HEK293 (cell line): ENCODE measurements around the gene KLHL18.

Source experiments
- CTCF ChIA-PET: fragments of 350-600 bp; formaldehyde crosslinking; extraction: SDS; loops from one replicate; lab custom pipeline; 2021; ENCODE audit warnings: antibody characterized with exemption; lab: Yijun Ruan, JAX
- POLR2A ChIA-PET: fragments of 300-600 bp; formaldehyde crosslinking; extraction: SDS; loops from one replicate; lab custom pipeline; 2020; ENCODE audit warnings: antibody characterized with exemption, inconsistent platforms; lab: Yijun Ruan, JAX
- H3K27ac ChIP-seq: fragments of 200-500 bp; sonication (Bioruptor generic); 2 replicates; pipeline ENCODE4 v1.5.1; 2014; ENCODE audit warnings: low read depth, low read length, control low read depth, inconsistent platforms; ENCODE audit errors: extremely low read depth
- H3K36me3 ChIP-seq, 2 experiments: fragments of 200-500 bp in 1 of 2; sonication (Bioruptor generic) in 1 of 2; 1 replicate in 1 of 2; 2 replicates in 1 of 2; pipeline ENCODE4 v1.5.1; 2014 to 2017; ENCODE audit warnings: inconsistent platforms in 2 of 2, low read length in 2 of 2; ENCODE audit not compliant: control insufficient read depth in 2 of 2, insufficient read depth in 1 of 2
- H3K4me1 ChIP-seq: fragments of 200-500 bp; sonication (Bioruptor generic); 2 replicates; pipeline ENCODE4 v1.5.1; 2014; ENCODE audit warnings: mild to moderate bottlenecking, low read length, inconsistent platforms; ENCODE audit not compliant: control insufficient read depth, insufficient read depth
- H3K4me3 ChIP-seq: 2 replicates; pipeline ENCODE4 v1.5.1; 2011; ENCODE audit warnings: low read depth, mild to moderate bottlenecking, control low read depth, low read length, moderate library complexity
- H3K9me3 ChIP-seq: fragments of 200-500 bp; sonication (Bioruptor generic); 2 replicates; pipeline ENCODE4 v1.5.1; 2014; ENCODE audit warnings: low read depth, low read length, inconsistent platforms; ENCODE audit not compliant: control insufficient read depth, insufficient read depth
- BCL11A ChIP-seq: fragments of 450-650 bp; formaldehyde crosslinking; IDR thresholded peaks from 2 replicates; pipeline ENCODE4 v1.5.1; 2016; ENCODE audit warnings: low read depth, missing biosample characterization, missing genetic modification characterization
- BCL11B ChIP-seq: fragments of 450-650 bp; formaldehyde crosslinking; IDR thresholded peaks from 2 replicates; pipeline ENCODE4 v1.5.1; 2016; ENCODE audit warnings: low read depth, missing biosample characterization, missing genetic modification characterization
- KLF1 ChIP-seq: fragments of 450-650 bp; formaldehyde crosslinking; IDR thresholded peaks from 2 replicates; pipeline ENCODE4 v1.5.1; 2016; ENCODE audit warnings: missing biosample characterization, missing genetic modification characterization
- SP2 ChIP-seq: fragments of 450-650 bp; formaldehyde crosslinking; IDR thresholded peaks from 2 replicates; pipeline ENCODE4 v1.5.1; 2016; ENCODE audit warnings: missing biosample characterization, missing genetic modification characterization
- SP3 ChIP-seq: fragments of 450-650 bp; formaldehyde crosslinking; IDR thresholded peaks from 2 replicates; pipeline ENCODE4 v1.5.1; 2016; ENCODE audit warnings: missing biosample characterization, missing genetic modification characterization
- ZBTB1 ChIP-seq: fragments of 450-650 bp; formaldehyde crosslinking; IDR thresholded peaks from 2 replicates; pipeline ENCODE4 v1.5.1; 2016; ENCODE audit warnings: missing biosample characterization, missing genetic modification characterization
- ZFP3 ChIP-seq: fragments of 450-650 bp; formaldehyde crosslinking; IDR thresholded peaks from 2 replicates; pipeline ENCODE4 v1.5.1; 2016; ENCODE audit warnings: low read depth, missing biosample characterization, missing genetic modification characterization
- ZNF138 ChIP-seq: fragments of 450-650 bp; formaldehyde crosslinking; IDR thresholded peaks from 2 replicates; pipeline ENCODE4 v1.5.1; 2016; ENCODE audit warnings: missing biosample characterization, missing genetic modification characterization, borderline replicate concordance
- ZNF155 ChIP-seq: fragments of 450-650 bp; formaldehyde crosslinking; IDR thresholded peaks from 2 replicates; pipeline ENCODE4 v1.5.1; 2016; ENCODE audit warnings: missing biosample characterization, missing genetic modification characterization
- ZNF335 ChIP-seq: fragments of 450-650 bp; formaldehyde crosslinking; conservative IDR thresholded peaks from 2 replicates; pipeline ENCODE4 v1.5.1; 2016; ENCODE audit warnings: missing biosample characterization, missing genetic modification characterization
- ZNF341 ChIP-seq: fragments of 450-650 bp; formaldehyde crosslinking; IDR thresholded peaks from 2 replicates; pipeline ENCODE4; 2016; ENCODE audit warnings: low read depth, missing biosample characterization, missing genetic modification characterization
- ZNF366 ChIP-seq: fragments of 450-650 bp; formaldehyde crosslinking; conservative IDR thresholded peaks from 2 replicates; pipeline ENCODE4 v1.5.1; 2016; ENCODE audit warnings: missing biosample characterization, missing genetic modification characterization
- ZNF416 ChIP-seq: fragments of 450-650 bp; formaldehyde crosslinking; IDR thresholded peaks from 2 replicates; pipeline ENCODE4 v1.5.1; 2016; ENCODE audit warnings: missing biosample characterization, missing genetic modification characterization
- ZNF549 ChIP-seq: fragments of 450-650 bp; IDR thresholded peaks from 2 replicates; pipeline ENCODE4 v1.5.1; 2018; ENCODE audit warnings: missing biosample characterization, missing genetic modification characterization, mild to moderate bottlenecking, inconsistent platforms, moderate library complexity
- TF ChIP-seq, protein P1 (sequence below): fragments of 450-650 bp; formaldehyde crosslinking; IDR thresholded peaks from 2 replicates; pipeline ENCODE4 v1.5.1; 2016; ENCODE audit warnings: missing biosample characterization, missing genetic modification characterization
- TF ChIP-seq, protein P2 (sequence below): fragments of 450-650 bp; formaldehyde crosslinking; IDR thresholded peaks from 2 replicates; pipeline ENCODE4 v1.5.1; 2016; ENCODE audit warnings: missing biosample characterization, missing genetic modification characterization
- TF ChIP-seq, protein P3 (sequence below): fragments of 450-650 bp; formaldehyde crosslinking; optimal IDR thresholded peaks from 2 replicates; pipeline ENCODE3; 2016; ENCODE audit warnings: missing biosample characterization, mild to moderate bottlenecking, missing genetic modification characterization
- TF ChIP-seq, protein P4 (sequence below): fragments of 450-650 bp; formaldehyde crosslinking; IDR thresholded peaks from 2 replicates; pipeline ENCODE4 v1.5.1; 2016; ENCODE audit warnings: missing biosample characterization, missing genetic modification characterization
- TF ChIP-seq, protein P5 (sequence below): fragments of 450-650 bp; formaldehyde crosslinking; IDR thresholded peaks from 2 replicates; pipeline ENCODE4 v1.5.1; 2016; ENCODE audit warnings: missing biosample characterization, missing genetic modification characterization

Gene KLHL18

DNA sequence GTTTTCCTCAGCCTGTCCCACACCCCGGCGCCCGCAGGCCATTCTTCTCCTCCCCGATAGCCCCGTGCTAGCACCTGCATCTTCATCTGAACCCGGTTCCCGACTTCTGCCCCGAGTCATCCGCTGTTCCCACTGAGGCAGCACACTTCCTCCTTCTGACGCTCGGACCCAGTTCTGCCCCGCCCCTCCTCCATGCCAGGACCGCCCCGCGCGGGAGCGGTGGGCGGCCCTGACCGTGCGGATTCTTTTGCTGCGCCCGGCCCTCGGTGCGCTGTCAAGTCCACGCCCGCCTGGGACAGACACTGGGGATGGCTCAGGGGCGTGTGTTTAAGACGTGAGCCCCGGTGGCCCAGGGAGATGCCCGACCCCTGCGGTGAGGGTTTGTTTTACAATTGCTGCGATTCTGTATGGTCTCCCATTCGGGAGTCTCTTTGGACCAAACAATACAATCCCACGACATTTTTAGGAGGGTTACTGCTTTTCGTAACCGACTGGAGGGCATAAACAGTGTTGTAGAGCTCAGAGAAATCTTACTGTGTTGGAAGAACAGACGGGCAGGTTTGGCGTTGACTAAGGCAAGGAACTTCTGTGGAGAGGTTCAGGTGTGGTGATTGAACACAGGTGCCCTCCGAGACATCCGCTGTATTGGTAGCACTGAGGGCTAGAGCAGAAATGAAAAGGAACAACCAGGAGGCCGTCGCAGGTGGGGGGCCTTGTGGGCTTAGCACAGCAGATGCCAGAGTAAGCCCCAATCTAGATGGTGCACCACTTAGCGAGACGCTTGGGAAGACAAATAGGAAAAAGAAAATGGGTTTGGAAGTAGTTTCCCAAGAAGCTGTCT lies 98.8 kb downstream of the KLHL18 start (continued):
- TF ChIP-seq ZNF335 (tag by site-specific recombination) (peak; percentile 87), SP2 (peak; percentile 85), ZBTB1 (tag by site-specific recombination) (no peak), ZNF549 (no peak), KLF1 (tag by site-specific recombination) (peak; percentile 39), ZNF138 (tag by site-specific recombination) (no peak), ZNF366 (peak; percentile 47; the same call in 1 of the 2 replicates), ZNF341 (tag by site-specific recombination) (peak; percentile 94), ZNF155 (tag by site-specific recombination) (no peak), ZNF416 (no peak), BCL11B (tag by site-specific recombination) (no peak), BCL11A (tag by site-specific recombination) (0 out of 2 replicates have a peak, but pooled peaks have one; percentile 1), SP3 (tag by site-specific recombination) (peak; percentile 72)
- TF ChIP-seq, protein P1, sequence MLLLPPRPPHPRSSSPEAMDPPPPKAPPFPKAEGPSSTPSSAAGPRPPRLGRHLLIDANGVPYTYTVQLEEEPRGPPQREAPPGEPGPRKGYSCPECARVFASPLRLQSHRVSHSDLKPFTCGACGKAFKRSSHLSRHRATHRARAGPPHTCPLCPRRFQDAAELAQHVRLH: no peak
- TF ChIP-seq, protein P2, sequence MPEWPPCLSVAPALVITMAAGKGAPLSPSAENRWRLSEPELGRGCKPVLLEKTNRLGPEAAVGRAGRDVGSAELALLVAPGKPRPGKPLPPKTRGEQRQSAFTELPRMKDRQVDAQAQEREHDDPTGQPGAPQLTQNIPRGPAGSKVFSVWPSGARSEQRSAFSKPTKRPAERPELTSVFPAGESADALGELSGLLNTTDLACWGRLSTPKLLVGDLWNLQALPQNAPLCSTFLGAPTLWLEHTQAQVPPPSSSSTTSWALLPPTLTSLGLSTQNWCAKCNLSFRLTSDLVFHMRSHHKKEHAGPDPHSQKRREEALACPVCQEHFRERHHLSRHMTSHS (tag by site-specific recombination): no peak
- TF ChIP-seq, protein P3, sequence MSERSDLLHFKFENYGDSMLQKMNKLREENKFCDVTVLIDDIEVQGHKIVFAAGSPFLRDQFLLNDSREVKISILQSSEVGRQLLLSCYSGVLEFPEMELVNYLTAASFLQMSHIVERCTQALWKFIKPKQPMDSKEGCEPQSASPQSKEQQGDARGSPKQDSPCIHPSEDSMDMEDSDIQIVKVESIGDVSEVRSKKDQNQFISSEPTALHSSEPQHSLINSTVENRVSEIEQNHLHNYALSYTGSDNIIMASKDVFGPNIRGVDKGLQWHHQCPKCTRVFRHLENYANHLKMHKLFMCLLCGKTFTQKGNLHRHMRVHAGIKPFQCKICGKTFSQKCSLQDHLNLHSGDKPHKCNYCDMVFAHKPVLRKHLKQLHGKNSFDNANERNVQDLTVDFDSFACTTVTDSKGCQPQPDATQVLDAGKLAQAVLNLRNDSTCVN (tag by site-specific recombination): peak; percentile 73
- TF ChIP-seq, protein P4, sequence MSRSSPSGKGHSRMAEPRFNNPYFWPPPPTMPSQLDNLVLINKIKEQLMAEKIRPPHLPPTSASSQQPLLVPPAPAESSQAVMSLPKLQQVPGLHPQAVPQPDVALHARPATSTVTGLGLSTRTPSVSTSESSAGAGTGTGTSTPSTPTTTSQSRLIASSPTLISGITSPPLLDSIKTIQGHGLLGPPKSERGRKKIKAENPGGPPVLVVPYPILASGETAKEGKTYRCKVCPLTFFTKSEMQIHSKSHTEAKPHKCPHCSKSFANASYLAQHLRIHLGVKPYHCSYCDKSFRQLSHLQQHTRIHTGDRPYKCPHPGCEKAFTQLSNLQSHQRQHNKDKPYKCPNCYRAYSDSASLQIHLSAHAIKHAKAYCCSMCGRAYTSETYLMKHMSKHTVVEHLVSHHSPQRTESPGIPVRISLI (tag by site-specific recombination): no peak
- TF ChIP-seq, all 188 proteins: peak for 26

DNA sequence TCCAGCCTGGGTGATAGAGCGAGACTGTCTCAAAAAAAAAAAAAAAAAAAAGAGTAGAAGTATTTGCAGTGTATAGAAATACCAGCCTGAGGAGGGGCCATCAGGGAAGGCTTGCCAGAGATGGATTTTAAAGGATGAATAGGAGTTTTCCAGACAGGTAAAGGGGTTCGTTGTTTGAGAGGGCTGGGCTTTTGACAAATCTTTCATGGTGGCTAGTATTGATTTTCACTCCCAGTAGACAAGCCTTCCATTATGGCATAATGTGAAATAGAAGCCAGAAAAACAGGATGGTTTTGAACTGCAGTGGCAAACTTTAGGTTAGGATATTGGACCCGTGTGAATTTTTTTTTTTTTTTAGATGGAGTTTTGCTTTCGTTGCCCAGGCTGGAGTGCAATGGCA lies 101.7 kb downstream of the KLHL18 start:
- ChIA-PET POLR2A (interaction anchor here (0.6 kb wide), 1 partner anchor 45 kb away, joined by 3 read pairs; no protein-coding TSS in a partner anchor), CTCF (no interaction called here)
- Histone ChIP-seq H3K27ac (no peak overlapping the region), H3K4me1 (no peaks in the 10 kb centered on the region), H3K9me3 (no peaks in the 10 kb centered on the region), H3K4me3 (no peak overlapping the region), H3K36me3 (peaks cover 0 to 19% of the 10 kb centered on the region in 2 experiments; a peak in 1 of 3 replicates)
- TF ChIP-seq ZFP3: 0 out of 2 replicates have a peak, but pooled peaks have one; percentile 26
- TF ChIP-seq, protein P5, sequence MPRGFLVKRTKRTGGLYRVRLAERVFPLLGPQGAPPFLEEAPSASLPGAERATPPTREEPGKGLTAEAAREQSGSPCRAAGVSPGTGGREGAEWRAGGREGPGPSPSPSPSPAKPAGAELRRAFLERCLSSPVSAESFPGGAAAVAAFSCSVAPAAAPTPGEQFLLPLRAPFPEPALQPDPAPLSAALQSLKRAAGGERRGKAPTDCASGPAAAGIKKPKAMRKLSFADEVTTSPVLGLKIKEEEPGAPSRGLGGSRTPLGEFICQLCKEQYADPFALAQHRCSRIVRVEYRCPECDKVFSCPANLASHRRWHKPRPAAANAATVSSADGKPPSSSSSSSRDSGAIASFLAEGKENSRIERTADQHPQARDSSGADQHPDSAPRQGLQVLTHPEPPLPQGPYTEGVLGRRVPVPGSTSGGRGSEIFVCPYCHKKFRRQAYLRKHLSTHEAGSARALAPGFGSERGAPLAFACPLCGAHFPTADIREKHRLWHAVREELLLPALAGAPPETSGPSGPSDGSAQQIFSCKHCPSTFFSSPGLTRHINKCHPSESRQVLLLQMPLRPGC: no peak
